GM23338 (cell line): ENCODE results near the gene DCDC2. TPM values are rescaled to one million over a fixed set of nuclear protein-coding genes. Genes with fewer than 3 reads are reported as not detected.
A peak's percentile ranks its signal among the peaks of the same experiment; 100 is the strongest.

Source experiments
- ATAC-seq: fragments of 200-7000 bp; cut with Tn5 transposase; 3 replicates; pipeline ENCODE4 v1.9.1; 2020
- DNase-seq: peaks from one replicate; pipeline ENCODE4 v3.0.0-alpha.2; 2015; ENCODE audit warnings: low spot score
- H2AFZ ChIP-seq: fragments of 200-600 bp; sonication (generic); 2 replicates; pipeline ENCODE4 v1.8.0; 2016; ENCODE audit warnings: antibody characterized with exemption, mild to moderate bottlenecking, moderate library complexity
- H3F3A ChIP-seq: fragments of 200-600 bp; sonication (generic); replicated peaks from 2 replicates; pipeline ENCODE4 v1.8.0; 2017; ENCODE audit warnings: antibody characterized with exemption, mixed run types, low read depth
- H3K27ac ChIP-seq: fragments of 200-600 bp; sonication (generic); 2 replicates; pipeline ENCODE4 v1.6.1; 2016; ENCODE audit warnings: low read depth
- H3K27me3 ChIP-seq: fragments of 200-600 bp; sonication (generic); 2 replicates; pipeline ENCODE4 v1.8.0; 2016; ENCODE audit warnings: mild to moderate bottlenecking, mixed run types, moderate library complexity; ENCODE audit not compliant: insufficient read depth
- H3K36me3 ChIP-seq: fragments of 200-600 bp; sonication (generic); 2 replicates; pipeline ENCODE4 v1.8.0; 2016; ENCODE audit warnings: mild to moderate bottlenecking; ENCODE audit not compliant: insufficient read depth
- H3K4me1 ChIP-seq: fragments of 200-600 bp; sonication (generic); 2 replicates; pipeline ENCODE4 v1.8.0; 2016; ENCODE audit warnings: mild to moderate bottlenecking, moderate library complexity; ENCODE audit not compliant: insufficient read depth
- H3K4me2 ChIP-seq: fragments of 200-600 bp; sonication (generic); 2 replicates; pipeline ENCODE4 v1.7.1; 2017; ENCODE audit warnings: mixed run types
- H3K4me3 ChIP-seq: fragments of 200-600 bp; sonication (generic); 2 replicates; pipeline ENCODE4 v1.6.1; 2016; ENCODE audit warnings: mixed run types
- H3K79me2 ChIP-seq: fragments of 200-600 bp; sonication (generic); replicated peaks from 2 replicates; pipeline ENCODE4 v1.8.0; 2017; ENCODE audit warnings: mild to moderate bottlenecking; ENCODE audit not compliant: insufficient read depth
- H3K9me2 ChIP-seq: fragments of 200-600 bp; sonication (generic); 2 replicates; pipeline ENCODE4 v1.8.0; 2017; ENCODE audit not compliant: insufficient read depth
- H4K20me1 ChIP-seq: fragments of 200-600 bp; sonication (generic); replicated peaks from 2 replicates; pipeline ENCODE4 v1.8.0; 2017; ENCODE audit warnings: mild to moderate bottlenecking; ENCODE audit not compliant: insufficient read depth
- H3K27ac Mint-ChIP-seq: 2 replicates; pipeline ENCODE4 v1.8.0; 2020; ENCODE audit warnings: inconsistent platforms, mild to moderate bottlenecking, moderate library complexity, mixed read lengths
- H3K27me3 Mint-ChIP-seq: 3 replicates; pipeline ENCODE4 v1.8.0; 2022; ENCODE audit warnings: low read depth, mild to moderate bottlenecking, moderate library complexity, mixed read lengths, inconsistent platforms; ENCODE audit not compliant: insufficient read depth, poor library complexity
- H3K36me3 Mint-ChIP-seq: 3 replicates; pipeline ENCODE4 v1.8.0; 2021; ENCODE audit warnings: low read depth, mild to moderate bottlenecking, inconsistent platforms, moderate library complexity, mixed read lengths
- H3K4me1 Mint-ChIP-seq: 3 replicates; pipeline ENCODE4 v1.8.0; 2020; ENCODE audit warnings: mild to moderate bottlenecking, inconsistent platforms, mixed read lengths
- H3K4me3 Mint-ChIP-seq: 3 replicates; pipeline ENCODE4 v1.8.0; 2021; ENCODE audit warnings: moderate library complexity, mild to moderate bottlenecking, inconsistent platforms, mixed read lengths
- H3K9me3 Mint-ChIP-seq: 3 replicates; pipeline ENCODE4 v1.8.0; 2020; ENCODE audit warnings: moderate library complexity, mild to moderate bottlenecking, inconsistent platforms, mixed read lengths
- CREB1 ChIP-seq: fragments of 250-450 bp; sonication (Bioruptor Pico); IDR thresholded peaks from 2 replicates; pipeline ENCODE4 v1.5.0; 2020; ENCODE audit warnings: low read depth, mild to moderate bottlenecking, moderate library complexity
- CTCF ChIP-seq, 2 experiments: fragments of 200-600 bp in 1 of 2; sonication (generic) in 1 of 2; conservative IDR thresholded peaks; 2 replicates each; pipeline versions ENCODE4 v1.5.1 to v1.6.1; 2016 to 2017; ENCODE audit warnings: antibody characterized with exemption in 2 of 2, low read depth in 2 of 2, mild to moderate bottlenecking in 2 of 2, moderate library complexity in 1 of 2
- ETS1 ChIP-seq: IDR thresholded peaks from 2 replicates; pipeline ENCODE4 v1.6.1; 2016; ENCODE audit warnings: antibody characterized with exemption
- EZH2phosphoT487 ChIP-seq: fragments of 200-600 bp; sonication (generic); IDR thresholded peaks from one replicate; pipeline ENCODE4 v1.8.1; 2018; ENCODE audit warnings: antibody characterized with exemption; ENCODE audit not compliant: unreplicated experiment
- JUNB ChIP-seq: IDR thresholded peaks from one replicate; pipeline ENCODE4 v1.6.1; 2016; ENCODE audit warnings: antibody characterized with exemption; ENCODE audit not compliant: unreplicated experiment
- NANOG ChIP-seq: IDR thresholded peaks from 2 replicates; pipeline ENCODE4 v1.6.1; 2016; ENCODE audit warnings: antibody characterized with exemption, borderline replicate concordance
- POLR2AphosphoS5 ChIP-seq: IDR thresholded peaks from 2 replicates; pipeline ENCODE4 v1.6.1; 2016; ENCODE audit warnings: antibody characterized with exemption, low read depth
- REST ChIP-seq: IDR thresholded peaks from one replicate; pipeline ENCODE4 v1.6.1; 2018; ENCODE audit warnings: antibody characterized with exemption; ENCODE audit not compliant: unreplicated experiment
- ZNF114 ChIP-seq: fragments of 250-450 bp; sonication (Bioruptor Pico); IDR thresholded peaks from 2 replicates; pipeline ENCODE4 v1.5.0; 2020; ENCODE audit warnings: mild to moderate bottlenecking, moderate library complexity
- ZNF331 ChIP-seq: fragments of 250-450 bp; sonication (Bioruptor Pico); IDR thresholded peaks from 2 replicates; pipeline ENCODE4 v1.5.0; 2020; ENCODE audit warnings: low read depth, mild to moderate bottlenecking, moderate library complexity
- ZNF462 ChIP-seq: fragments of 250-450 bp; sonication (Bioruptor Pico); IDR thresholded peaks from 2 replicates; pipeline ENCODE4 v1.5.0; 2020; ENCODE audit warnings: mild to moderate bottlenecking, moderate library complexity
- polyA plus RNA-seq: library from polyadenylated mRNA; unstranded; fragments of >200 nt; fragmentation: Nextera tagmentation; extraction: Ambion mirVana; gene quantifications from 2 replicates; pipeline ENCODE4 v1.2.1, GENCODE V29; 2016
- total RNA-seq: library from RNA; depleted of rRNA; stranded (reverse); fragments of >200 nt; shearing (Covaris generic); gene quantifications from 2 replicates; pipeline ENCODE4 v1.2.3, GENCODE V29; 2014

DCDC2 gene
- total and polyA plus RNA-seq, 2 experiments from 2014 or later = 0.59 to 0.79 TPM

GRCh38 chr6:24376871-24377270 is 19.0 kb upstream of the DCDC2 start (continued):
- TF ChIP-seq ZNF462 (CRISPR knock-in tag) (no peak), JUNB (no peak)

GRCh38 chr6:24374612-24375011 is 16.8 kb upstream of the DCDC2 start:
- no peak overlapping the region for H3K27ac Mint-ChIP-seq
- Histone ChIP-seq H3K36me3 (no peaks in the 10 kb centered on the region), H3K4me1 (no peaks in the 10 kb centered on the region; the same call in 1 of the 2 replicates), H2AFZ (peak overlapping the region; percentile 83; the same call in 1 of the 2 replicates), H3F3A (no peaks in the 10 kb centered on the region), H3K27me3 (no peaks in the 10 kb centered on the region), H3K27ac (no peak overlapping the region), H3K79me2 (no peaks in the 10 kb centered on the region), H4K20me1 (no peaks in the 10 kb centered on the region), H3K4me2 (no peak overlapping the region), H3K4me3 (no peak overlapping the region), H3K9me2 (0 out of 2 replicates have a peak, but pooled peaks cover 3% of the 10 kb centered on the region)
- H3K36me3 Mint-ChIP-seq = no peaks in the 10 kb centered on the region
- peaks cover 10% of the 10 kb centered on the region for H3K4me1 Mint-ChIP-seq
- no peaks in the 10 kb centered on the region; the same call in none of the 3 replicates for H3K9me3 Mint-ChIP-seq
- DNase-seq (no peak), ATAC-seq (no peak)
- no peak overlapping the region for H3K4me3 Mint-ChIP-seq
- no peaks in the 10 kb centered on the region for H3K27me3 Mint-ChIP-seq
- TF ChIP-seq NANOG = no peak
- TF ChIP-seq ZNF331 (CRISPR knock-in tag) = no peak
- TF ChIP-seq REST = no peak
- no peak for TF ChIP-seq CREB1 (CRISPR knock-in tag)
- TF ChIP-seq POLR2AphosphoS5 = no peak
- no peak for TF ChIP-seq ETS1
- no peak for TF ChIP-seq CTCF (conservative IDR thresholded peaks at IDR 0.05; ENCODE audit: low read depth in 2 of 2)
- TF ChIP-seq EZH2phosphoT487 = no peak
- no peak for TF ChIP-seq ZNF114 (CRISPR knock-in tag)
